ENCODE measurements around the gene TDRD9.

DNA sequence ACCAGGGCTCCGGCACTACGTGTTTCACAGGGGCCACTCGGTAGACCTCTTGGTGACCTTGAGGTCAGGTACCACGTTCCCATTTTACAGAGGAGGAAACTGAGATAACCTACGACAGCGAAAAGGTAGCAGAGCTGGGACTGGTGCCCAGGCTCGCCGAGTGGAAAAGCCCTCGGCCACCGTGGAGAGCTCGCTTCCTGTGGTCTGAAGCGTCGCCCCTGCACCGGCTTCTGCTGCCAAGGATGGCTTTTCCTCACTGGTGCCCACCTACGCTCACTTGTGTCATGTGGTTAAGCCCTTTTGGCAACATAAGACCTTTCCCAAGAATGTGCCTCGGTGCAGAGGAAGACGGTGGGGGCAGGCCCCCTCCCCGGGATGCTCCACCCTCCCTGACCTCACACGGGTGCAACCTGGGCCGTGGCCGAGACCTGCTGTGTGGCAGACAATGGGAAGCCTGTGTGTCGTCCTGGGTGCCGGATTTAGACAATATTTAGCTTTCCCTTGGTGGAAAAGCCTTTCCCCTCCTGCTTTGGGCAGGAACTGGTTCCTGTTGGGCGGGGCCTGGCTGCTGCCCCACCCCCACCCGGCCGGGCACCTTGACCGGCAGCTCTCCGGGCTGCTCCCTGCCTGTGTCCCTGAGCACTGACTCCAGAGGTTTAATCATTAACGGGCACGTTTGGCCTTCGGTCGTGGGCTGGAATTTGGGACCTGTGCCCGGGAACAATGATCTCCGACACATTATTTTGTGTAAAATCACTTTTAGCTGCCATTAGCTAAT, 48.5 kb upstream of the TDRD9 start:
- TF ChIP-seq, protein P1, sequence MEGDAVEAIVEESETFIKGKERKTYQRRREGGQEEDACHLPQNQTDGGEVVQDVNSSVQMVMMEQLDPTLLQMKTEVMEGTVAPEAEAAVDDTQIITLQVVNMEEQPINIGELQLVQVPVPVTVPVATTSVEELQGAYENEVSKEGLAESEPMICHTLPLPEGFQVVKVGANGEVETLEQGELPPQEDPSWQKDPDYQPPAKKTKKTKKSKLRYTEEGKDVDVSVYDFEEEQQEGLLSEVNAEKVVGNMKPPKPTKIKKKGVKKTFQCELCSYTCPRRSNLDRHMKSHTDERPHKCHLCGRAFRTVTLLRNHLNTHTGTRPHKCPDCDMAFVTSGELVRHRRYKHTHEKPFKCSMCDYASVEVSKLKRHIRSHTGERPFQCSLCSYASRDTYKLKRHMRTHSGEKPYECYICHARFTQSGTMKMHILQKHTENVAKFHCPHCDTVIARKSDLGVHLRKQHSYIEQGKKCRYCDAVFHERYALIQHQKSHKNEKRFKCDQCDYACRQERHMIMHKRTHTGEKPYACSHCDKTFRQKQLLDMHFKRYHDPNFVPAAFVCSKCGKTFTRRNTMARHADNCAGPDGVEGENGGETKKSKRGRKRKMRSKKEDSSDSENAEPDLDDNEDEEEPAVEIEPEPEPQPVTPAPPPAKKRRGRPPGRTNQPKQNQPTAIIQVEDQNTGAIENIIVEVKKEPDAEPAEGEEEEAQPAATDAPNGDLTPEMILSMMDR (IDR thresholded peaks at IDR 0.05): no peak
- TF ChIP-seq ZFX (IDR thresholded peaks at IDR 0.05; ENCODE audit: borderline replicate concordance): no peak
